WTC11 (cell line): ENCODE data around the gene TMEM143. TPM values are rescaled to one million over a fixed set of nuclear protein-coding genes. Genes with fewer than 3 reads are reported as not detected.

Experiments used
- ATAC-seq: fragments of 200-7000 bp; cut with Tn5 transposase; 2 replicates; pipeline ENCODE4 v1.10.0; 2021; ENCODE audit warnings: mild to moderate bottlenecking, moderate library complexity
- CTCF ChIA-PET: fragments of 300-600 bp; sonication (Branson Sonifier 250); formaldehyde crosslinking; loops from one replicate; lab custom pipeline; 2021; ENCODE audit warnings: antibody characterized with exemption; lab: Charles Lee
- POLR2A ChIA-PET: fragments of 350-600 bp; sonication (Branson Sonifier 250); formaldehyde crosslinking; loops from one replicate; lab custom pipeline; 2021; ENCODE audit warnings: antibody characterized with exemption; lab: Charles Lee
- DNase-seq: peaks from one replicate; pipeline ENCODE4 v3.0.0; 2021; ENCODE audit warnings: low spot score
- H3K27ac Mint-ChIP-seq: 2 replicates; pipeline ENCODE4 v1.8.0; 2021; ENCODE audit warnings: mixed read lengths
- H3K27me3 Mint-ChIP-seq: 2 replicates; pipeline ENCODE4 v1.8.0; 2021; ENCODE audit warnings: low read depth, mild to moderate bottlenecking, moderate library complexity, mixed read lengths
- H3K36me3 Mint-ChIP-seq: 2 replicates; pipeline ENCODE4 v1.8.0; 2021; ENCODE audit warnings: mixed read lengths
- H3K4me1 Mint-ChIP-seq: 2 replicates; pipeline ENCODE4 v1.8.0; 2022; ENCODE audit warnings: mixed read lengths
- H3K4me3 Mint-ChIP-seq: 2 replicates; pipeline ENCODE4 v1.8.0; 2021; ENCODE audit warnings: mild to moderate bottlenecking, moderate library complexity, mixed read lengths
- H3K9me3 Mint-ChIP-seq: 2 replicates; pipeline ENCODE4 v1.8.0; 2021; ENCODE audit warnings: mixed read lengths
- ATF1 ChIP-seq: sonication (generic); formaldehyde crosslinking; IDR thresholded peaks from 2 replicates; pipeline ENCODE4 v1.8.1; 2023; ENCODE audit warnings: mild to moderate bottlenecking, moderate library complexity, missing genetic modification reagents
- ATF2 ChIP-seq: sonication (generic); formaldehyde crosslinking; IDR thresholded peaks from 2 replicates; pipeline ENCODE4 v1.8.1; 2022; ENCODE audit warnings: low read depth, missing genetic modification reagents, borderline replicate concordance
- ATF3 ChIP-seq: sonication (generic); formaldehyde crosslinking; conservative IDR thresholded peaks from 2 replicates; pipeline ENCODE4 v1.8.1; 2022; ENCODE audit warnings: mild to moderate bottlenecking, missing genetic modification reagents
- CREB1 ChIP-seq: sonication (generic); formaldehyde crosslinking; IDR thresholded peaks from 2 replicates; pipeline ENCODE4 v1.8.0; 2023; ENCODE audit warnings: mild to moderate bottlenecking, missing genetic modification reagents
- EMX1 ChIP-seq: fragments of 250-450 bp; sonication (Bioruptor Pico); IDR thresholded peaks from 2 replicates; pipeline ENCODE4 v1.8.0; 2021; ENCODE audit warnings: mild to moderate bottlenecking
- ESRRA ChIP-seq: sonication (generic); formaldehyde crosslinking; IDR thresholded peaks from 2 replicates; pipeline ENCODE4 v1.8.1; 2022; ENCODE audit warnings: mild to moderate bottlenecking, missing genetic modification reagents, borderline replicate concordance
- FOXK1 ChIP-seq: sonication (generic); formaldehyde crosslinking; IDR thresholded peaks from 2 replicates; pipeline ENCODE4 v1.8.0; 2022; ENCODE audit warnings: mild to moderate bottlenecking, moderate library complexity, missing genetic modification reagents
- GABPB1 ChIP-seq: sonication (generic); formaldehyde crosslinking; IDR thresholded peaks from 2 replicates; pipeline ENCODE4 v1.8.1; 2023; ENCODE audit warnings: mild to moderate bottlenecking, missing genetic modification reagents
- GRHL2 ChIP-seq: fragments of 250-450 bp; sonication (Bioruptor Pico); IDR thresholded peaks from 2 replicates; pipeline ENCODE4 v1.8.0; 2022; ENCODE audit warnings: mild to moderate bottlenecking, moderate library complexity; ENCODE audit not compliant: insufficient replicate concordance, severe bottlenecking
- HMGXB4 ChIP-seq: sonication (generic); formaldehyde crosslinking; IDR thresholded peaks from 2 replicates; pipeline ENCODE4 v1.8.1; 2023; ENCODE audit warnings: mild to moderate bottlenecking, moderate library complexity, missing genetic modification reagents
- JAZF1 ChIP-seq: fragments of 250-450 bp; sonication (Bioruptor Pico); IDR thresholded peaks from 2 replicates; pipeline ENCODE4 v1.9.0; 2021; ENCODE audit warnings: moderate library complexity, mild to moderate bottlenecking, inconsistent platforms
- JUN ChIP-seq: sonication (generic); formaldehyde crosslinking; IDR thresholded peaks from 2 replicates; pipeline ENCODE4 v1.8.0; 2023; ENCODE audit warnings: mild to moderate bottlenecking, missing genetic modification reagents
- MAX ChIP-seq: sonication (generic); formaldehyde crosslinking; IDR thresholded peaks from 2 replicates; pipeline ENCODE4 v1.8.0; 2022; ENCODE audit warnings: mild to moderate bottlenecking, missing genetic modification reagents
- MYBL2 ChIP-seq: sonication (generic); formaldehyde crosslinking; IDR thresholded peaks from 2 replicates; pipeline ENCODE4 v1.8.1; 2023; ENCODE audit warnings: mild to moderate bottlenecking, moderate library complexity, missing genetic modification reagents
- NFYB ChIP-seq: sonication (generic); formaldehyde crosslinking; conservative IDR thresholded peaks from 2 replicates; pipeline ENCODE4 v1.8.0; 2022; ENCODE audit warnings: low read depth, missing genetic modification reagents
- NR3C1 ChIP-seq: sonication (generic); formaldehyde crosslinking; conservative IDR thresholded peaks from 2 replicates; pipeline ENCODE4 v1.8.1; 2023; ENCODE audit warnings: low read depth, mild to moderate bottlenecking, missing genetic modification reagents
- PREB ChIP-seq: sonication (generic); formaldehyde crosslinking; IDR thresholded peaks from 2 replicates; pipeline ENCODE4 v1.8.1; 2022; ENCODE audit warnings: mild to moderate bottlenecking, missing genetic modification reagents, moderate library complexity, borderline replicate concordance
- PRRX2 ChIP-seq: fragments of 250-450 bp; sonication (Bioruptor Pico); IDR thresholded peaks from 2 replicates; pipeline ENCODE4 v1.8.0; 2021; ENCODE audit warnings: mild to moderate bottlenecking
- RORB ChIP-seq: fragments of 250-450 bp; sonication (Bioruptor Pico); IDR thresholded peaks from 2 replicates; pipeline ENCODE4 v1.9.0; 2021; ENCODE audit warnings: mild to moderate bottlenecking
- SMAD4 ChIP-seq: sonication (generic); formaldehyde crosslinking; IDR thresholded peaks from 2 replicates; pipeline ENCODE4 v1.8.0; 2022; ENCODE audit warnings: mild to moderate bottlenecking, missing genetic modification reagents
- SP1 ChIP-seq: sonication (generic); formaldehyde crosslinking; conservative IDR thresholded peaks from 2 replicates; pipeline ENCODE4 v1.8.1; 2022; ENCODE audit warnings: missing genetic modification reagents
- TP53 ChIP-seq: sonication (generic); formaldehyde crosslinking; IDR thresholded peaks from 2 replicates; pipeline ENCODE4 v1.8.1; 2023; ENCODE audit warnings: mild to moderate bottlenecking, missing genetic modification reagents
- ZBTB43 ChIP-seq: sonication (generic); formaldehyde crosslinking; IDR thresholded peaks from 2 replicates; pipeline ENCODE4 v1.8.1; 2023; ENCODE audit warnings: mild to moderate bottlenecking, missing genetic modification reagents
- ZNF416 ChIP-seq: fragments of 250-450 bp; sonication (Bioruptor Pico); IDR thresholded peaks from 2 replicates; pipeline ENCODE4 v1.9.0; 2021; ENCODE audit warnings: mild to moderate bottlenecking, inconsistent platforms
- ZNF671 ChIP-seq: fragments of 250-450 bp; sonication (Bioruptor Pico); IDR thresholded peaks from 2 replicates; pipeline ENCODE4 v1.8.0; 2021; ENCODE audit warnings: mild to moderate bottlenecking
- total RNA-seq: library from RNA; stranded (reverse); gene quantifications from 3 replicates; pipeline ENCODE4 v1.2.3, GENCODE V29; 2021
- TF ChIP-seq, protein P1 (sequence below): sonication (generic); formaldehyde crosslinking; IDR thresholded peaks from 2 replicates; pipeline ENCODE4 v1.8.1; 2023; ENCODE audit warnings: mild to moderate bottlenecking, missing genetic modification reagents, borderline replicate concordance
- TF ChIP-seq, protein P2 (sequence below): sonication (generic); formaldehyde crosslinking; IDR thresholded peaks from 2 replicates; pipeline ENCODE4 v1.8.0; 2022; ENCODE audit warnings: mild to moderate bottlenecking, missing genetic modification reagents

Gene TMEM143
- total RNA-seq, 1 experiment from 2014 or later: 20.2 TPM

GRCh38 chr19:48330012-48330681, 33.6 kb downstream of the TMEM143 start:
- Mint-ChIP-seq H3K36me3 (no peaks in the 10 kb centered on the region), H3K4me3 (peak overlapping the region; percentile 90), H3K4me1 (peaks cover 46% of the 10 kb centered on the region), H3K9me3 (peaks cover 7% of the 10 kb centered on the region), H3K27me3 (peaks cover 38% of the 10 kb centered on the region), H3K27ac (peak overlapping the region; percentile 89)
- peak; percentile 91 for DNase-seq
- ChIA-PET POLR2A (interaction anchor here (0.5 to 1.2 kb wide), 5 partner anchors 9 to 85 kb away, joined by 3 to 4 read pairs (median 3); a partner anchor contains a TSS), CTCF (interaction anchor here (0.6 to 2.6 kb wide), 5 partner anchors 10 to 112 kb away, joined by 3 to 13 read pairs (median 4); no protein-coding TSS in a partner anchor)
- ATAC-seq: peak; percentile 50
- TF ChIP-seq ZNF671 (CRISPR knock-in tag) (no peak), TP53 (CRISPR knock-in tag) (no peak), ZBTB43 (CRISPR knock-in tag) (no peak), SMAD4 (CRISPR knock-in tag) (no peak), ZNF416 (CRISPR knock-in tag) (no peak), MAX (CRISPR knock-in tag) (peak; percentile 47), MYBL2 (CRISPR knock-in tag) (no peak), JUN (CRISPR knock-in tag) (no peak), GRHL2 (CRISPR knock-in tag) (no peak), FOXK1 (CRISPR knock-in tag) (peak; percentile 86), HMGXB4 (CRISPR knock-in tag) (no peak), EMX1 (CRISPR knock-in tag) (no peak), RORB (no peak), NR3C1 (CRISPR knock-in tag) (no peak), CREB1 (no peak), ESRRA (no peak), NFYB (CRISPR knock-in tag) (no peak), SP1 (peak; percentile 54), GABPB1 (CRISPR knock-in tag) (no peak), PRRX2 (CRISPR knock-in tag) (no peak), ATF2 (CRISPR knock-in tag) (no peak), ATF3 (CRISPR knock-in tag) (no peak), JAZF1 (CRISPR knock-in tag) (no peak), ATF1 (no peak), PREB (CRISPR knock-in tag) (no peak)
- TF ChIP-seq, protein P1, sequence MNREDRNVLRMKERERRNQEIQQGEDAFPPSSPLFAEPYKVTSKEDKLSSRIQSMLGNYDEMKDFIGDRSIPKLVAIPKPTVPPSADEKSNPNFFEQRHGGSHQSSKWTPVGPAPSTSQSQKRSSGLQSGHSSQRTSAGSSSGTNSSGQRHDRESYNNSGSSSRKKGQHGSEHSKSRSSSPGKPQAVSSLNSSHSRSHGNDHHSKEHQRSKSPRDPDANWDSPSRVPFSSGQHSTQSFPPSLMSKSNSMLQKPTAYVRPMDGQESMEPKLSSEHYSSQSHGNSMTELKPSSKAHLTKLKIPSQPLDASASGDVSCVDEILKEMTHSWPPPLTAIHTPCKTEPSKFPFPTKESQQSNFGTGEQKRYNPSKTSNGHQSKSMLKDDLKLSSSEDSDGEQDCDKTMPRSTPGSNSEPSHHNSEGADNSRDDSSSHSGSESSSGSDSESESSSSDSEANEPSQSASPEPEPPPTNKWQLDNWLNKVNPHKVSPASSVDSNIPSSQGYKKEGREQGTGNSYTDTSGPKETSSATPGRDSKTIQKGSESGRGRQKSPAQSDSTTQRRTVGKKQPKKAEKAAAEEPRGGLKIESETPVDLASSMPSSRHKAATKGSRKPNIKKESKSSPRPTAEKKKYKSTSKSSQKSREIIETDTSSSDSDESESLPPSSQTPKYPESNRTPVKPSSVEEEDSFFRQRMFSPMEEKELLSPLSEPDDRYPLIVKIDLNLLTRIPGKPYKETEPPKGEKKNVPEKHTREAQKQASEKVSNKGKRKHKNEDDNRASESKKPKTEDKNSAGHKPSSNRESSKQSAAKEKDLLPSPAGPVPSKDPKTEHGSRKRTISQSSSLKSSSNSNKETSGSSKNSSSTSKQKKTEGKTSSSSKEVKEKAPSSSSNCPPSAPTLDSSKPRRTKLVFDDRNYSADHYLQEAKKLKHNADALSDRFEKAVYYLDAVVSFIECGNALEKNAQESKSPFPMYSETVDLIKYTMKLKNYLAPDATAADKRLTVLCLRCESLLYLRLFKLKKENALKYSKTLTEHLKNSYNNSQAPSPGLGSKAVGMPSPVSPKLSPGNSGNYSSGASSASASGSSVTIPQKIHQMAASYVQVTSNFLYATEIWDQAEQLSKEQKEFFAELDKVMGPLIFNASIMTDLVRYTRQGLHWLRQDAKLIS: no peak
- TF ChIP-seq, protein P2, sequence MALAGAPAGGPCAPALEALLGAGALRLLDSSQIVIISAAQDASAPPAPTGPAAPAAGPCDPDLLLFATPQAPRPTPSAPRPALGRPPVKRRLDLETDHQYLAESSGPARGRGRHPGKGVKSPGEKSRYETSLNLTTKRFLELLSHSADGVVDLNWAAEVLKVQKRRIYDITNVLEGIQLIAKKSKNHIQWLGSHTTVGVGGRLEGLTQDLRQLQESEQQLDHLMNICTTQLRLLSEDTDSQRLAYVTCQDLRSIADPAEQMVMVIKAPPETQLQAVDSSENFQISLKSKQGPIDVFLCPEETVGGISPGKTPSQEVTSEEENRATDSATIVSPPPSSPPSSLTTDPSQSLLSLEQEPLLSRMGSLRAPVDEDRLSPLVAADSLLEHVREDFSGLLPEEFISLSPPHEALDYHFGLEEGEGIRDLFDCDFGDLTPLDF (CRISPR knock-in tag): no peak
